H1 (cell line): ENCODE data around the gene OTUD5. TPM values are rescaled to one million over a fixed set of nuclear protein-coding genes. Genes with fewer than 3 reads are reported as not detected.

Experiments
- CTCF ChIA-PET: fragments of 300-600 bp; sonication (Branson Sonifier 250); formaldehyde crosslinking; loops from one replicate; lab custom pipeline; 2021; ENCODE audit not compliant: partially characterized antibody; lab: Charles Lee
- POLR2A ChIA-PET: fragments of 300-600 bp; sonication (Branson Sonifier 250); formaldehyde crosslinking; loops from one replicate; lab custom pipeline; 2021; ENCODE audit warnings: inconsistent platforms; ENCODE audit not compliant: partially characterized antibody; lab: Charles Lee
- DNase-seq, 2 experiments: peaks; one replicate each; pipeline versions ENCODE4 v3.0.0 to v3.0.0-alpha.2; 2010 to 2022; ENCODE audit warnings: low spot score in 2 of 2, low read depth in 1 of 2, mixed read lengths in 1 of 2
- FAIRE-seq: peaks from 2 replicates; lab custom pipeline; 2011; peaks lifted over from hg19 to GRCh38; lab: Jason Lieb, UNC
- H2AFZ ChIP-seq: 2 replicates; pipeline ENCODE4 v1.8.1; 2012; ENCODE audit warnings: low read length, inconsistent platforms
- H2AK5ac ChIP-seq: 2 replicates; pipeline ENCODE4 v1.6.1; 2013; ENCODE audit warnings: low read depth, low read length
- H2BK120ac ChIP-seq: replicated peaks from 2 replicates; pipeline ENCODE3; 2013; ENCODE audit warnings: low read depth, low read length, inconsistent platforms
- H2BK12ac ChIP-seq: 2 replicates; pipeline ENCODE4 v1.6.1; 2013; ENCODE audit warnings: low read depth, low read length
- H2BK15ac ChIP-seq: 2 replicates; pipeline ENCODE4 v1.6.1; 2013; ENCODE audit warnings: low read length
- H2BK20ac ChIP-seq: 2 replicates; pipeline ENCODE4 v1.6.1; 2013; ENCODE audit warnings: low read length
- H2BK5ac ChIP-seq: 2 replicates; pipeline ENCODE4 v1.6.1; 2013; ENCODE audit warnings: low read depth, low read length
- H3K14ac ChIP-seq: 2 replicates; pipeline ENCODE4 v1.6.1; 2013; ENCODE audit warnings: inconsistent platforms; ENCODE audit not compliant: insufficient read length
- H3K18ac ChIP-seq: 2 replicates; pipeline ENCODE4 v1.6.1; 2013; ENCODE audit warnings: low read length; ENCODE audit errors: extremely low read depth
- H3K23ac ChIP-seq: 2 replicates; pipeline ENCODE4 v1.6.1; 2013; ENCODE audit warnings: inconsistent platforms; ENCODE audit not compliant: insufficient read length
- H3K23me2 ChIP-seq: 2 replicates; pipeline ENCODE4 v1.6.1; 2013; ENCODE audit warnings: low read depth, low read length
- H3K27ac ChIP-seq: 2 replicates; pipeline ENCODE4 v1.6.1; 2011; ENCODE audit warnings: low read depth, low read length, inconsistent platforms
- H3K27me3 ChIP-seq, 4 experiments: replicated peaks in 1 of 4; 1 replicate in 1 of 4; 2 replicates in 3 of 4; pipeline versions ENCODE4 v1.6.1 to v1.8.1; 2011 to 2013; ENCODE audit warnings: low read length in 3 of 4, mild to moderate bottlenecking in 3 of 4, inconsistent platforms in 2 of 4, mixed read lengths in 2 of 4, moderate library complexity in 1 of 4; ENCODE audit not compliant: control insufficient read depth in 3 of 4, insufficient read depth in 3 of 4; ENCODE audit errors: extremely low read depth in 1 of 4
- H3K36me3 ChIP-seq, 4 experiments: 2 replicates each; pipeline versions ENCODE4 v1.6.1 to v1.8.1; 2011 to 2013; ENCODE audit warnings: mild to moderate bottlenecking in 4 of 4, low read length in 3 of 4, moderate library complexity in 2 of 4, control low read depth in 1 of 4, inconsistent platforms in 1 of 4; ENCODE audit not compliant: insufficient read depth in 4 of 4, control insufficient read depth in 2 of 4
- H3K4ac ChIP-seq: replicated peaks from 2 replicates; pipeline ENCODE3; 2013; ENCODE audit warnings: low read length, low read depth, mixed read lengths, inconsistent platforms; ENCODE audit not compliant: insufficient read length
- H3K4me1 ChIP-seq, 4 experiments: replicated peaks in 1 of 4; 1 replicate in 1 of 4; 2 replicates in 3 of 4; pipeline versions ENCODE4 v1.6.1 to v1.8.1; 2011 to 2013; ENCODE audit warnings: low read length in 3 of 4, inconsistent platforms in 2 of 4, mixed read lengths in 1 of 4; ENCODE audit not compliant: insufficient read depth in 4 of 4, control insufficient read depth in 3 of 4
- H3K4me2 ChIP-seq, 2 experiments: 2 replicates each; pipeline versions ENCODE4 v1.6.1 to v1.8.1; 2011 to 2013; ENCODE audit warnings: low read depth in 2 of 2, low read length in 2 of 2, control low read depth in 1 of 2, inconsistent platforms in 1 of 2, mild to moderate bottlenecking in 1 of 2; ENCODE audit not compliant: insufficient read depth in 1 of 2
- H3K4me3 ChIP-seq, 4 experiments: fragments of 200-600, 300-600 bp in 1 of 4; sonication (generic), shearing (Covaris generic), sonication (Bioruptor Twin) in 1 of 4; 2 replicates each; pipeline versions ENCODE4 v1.5.1 to v1.8.1; 2011 to 2016; ENCODE audit warnings: low read length in 4 of 4, low read depth in 3 of 4, control low read depth in 2 of 4, inconsistent platforms in 2 of 4, mild to moderate bottlenecking in 2 of 4, mixed read lengths in 1 of 4, moderate library complexity in 1 of 4; ENCODE audit not compliant: insufficient read depth in 2 of 4; ENCODE audit errors: extremely low read depth in 1 of 4
- H3K56ac ChIP-seq: replicated peaks from 2 replicates; pipeline ENCODE3; 2013; ENCODE audit warnings: low read depth, mild to moderate bottlenecking, mixed read lengths, low read length, inconsistent platforms; ENCODE audit not compliant: insufficient read length
- H3K79me1 ChIP-seq: 2 replicates; pipeline ENCODE4 v1.6.1; 2013; ENCODE audit warnings: low read depth, low read length, control low read depth
- H3K79me2 ChIP-seq, 2 experiments: 2 replicates each; pipeline versions ENCODE4 v1.6.1 to v1.8.1; 2012 to 2013; ENCODE audit warnings: low read length in 2 of 2, mild to moderate bottlenecking in 2 of 2, inconsistent platforms in 1 of 2; ENCODE audit not compliant: insufficient read depth in 2 of 2, control insufficient read depth in 1 of 2
- H3K9ac ChIP-seq, 4 experiments: replicated peaks in 1 of 4; 1 replicate in 1 of 4; 2 replicates in 3 of 4; pipeline versions ENCODE4 v1.6.1 to v1.8.1; 2011 to 2013; ENCODE audit warnings: low read depth in 3 of 4, low read length in 3 of 4, control low read depth in 2 of 4, mild to moderate bottlenecking in 2 of 4, moderate library complexity in 2 of 4, inconsistent platforms in 1 of 4; ENCODE audit errors: extremely low read depth in 1 of 4
- H3K9me3 ChIP-seq, 2 experiments: 2 replicates each; pipeline versions ENCODE4 v1.6.1 to v1.8.1; 2012 to 2013; ENCODE audit warnings: mild to moderate bottlenecking in 2 of 2, moderate library complexity in 2 of 2, control low read depth in 1 of 2, inconsistent platforms in 1 of 2, low read depth in 1 of 2, low read length in 1 of 2, mixed read lengths in 1 of 2; ENCODE audit not compliant: insufficient read depth in 2 of 2
- H4K20me1 ChIP-seq, 2 experiments: replicated peaks in 1 of 2; 2 replicates each; pipeline versions ENCODE3 to v1.8.1; 2011 to 2013; ENCODE audit warnings: inconsistent platforms in 2 of 2, low read length in 2 of 2, mild to moderate bottlenecking in 1 of 2; ENCODE audit not compliant: insufficient read depth in 2 of 2, control insufficient read depth in 1 of 2
- H4K5ac ChIP-seq: 2 replicates; pipeline ENCODE4 v1.6.1; 2013; ENCODE audit warnings: low read length, low read depth, mixed read lengths, inconsistent platforms; ENCODE audit not compliant: insufficient read length
- H4K8ac ChIP-seq: 2 replicates; pipeline ENCODE4 v1.8.0; 2013; ENCODE audit warnings: mild to moderate bottlenecking, moderate library complexity, low read length, inconsistent platforms; ENCODE audit not compliant: insufficient read depth; ENCODE audit errors: extremely low read depth
- H4K91ac ChIP-seq: replicated peaks from 2 replicates; pipeline ENCODE3; 2013; ENCODE audit warnings: low read length, mixed read lengths, inconsistent platforms; ENCODE audit not compliant: insufficient read length
- POLR2A ChIP-seq, 2 experiments: IDR thresholded peaks; 1 replicate in 1 of 2; 2 replicates in 1 of 2; pipeline ENCODE4 v1.6.1; 2011; ENCODE audit warnings: low read depth in 2 of 2, low read length in 2 of 2, mild to moderate bottlenecking in 2 of 2; ENCODE audit errors: control extremely low read depth in 1 of 2
- SIX5 ChIP-seq: IDR thresholded peaks from 2 replicates; pipeline ENCODE4 v1.6.1; 2011; ENCODE audit warnings: mild to moderate bottlenecking, low read depth, low read length
- WGBS, 2 experiments: shearing (Covaris generic) in 1 of 2; methylation state at CpG; one replicate each; pipeline versions ENCODE4 v1.1.6 to v1.1.7; 2013 to 2015; ENCODE audit warnings: low lambda C conversion rate in 2 of 2, mixed read lengths in 2 of 2, inconsistent platforms in 1 of 2, low coverage in 1 of 2, missing lambda C conversion rate in 1 of 2; ENCODE audit not compliant: insufficient replicate concordance in 2 of 2, insufficient coverage in 1 of 2, insufficient read length in 1 of 2; ENCODE audit errors: extremely low coverage in 1 of 2, missing lambda C conversion rate in 1 of 2; 5-methylcytosine and 5-hydroxymethylcytosine counted together
- polyA plus RNA-seq, 7 experiments: library from polyadenylated mRNA; depleted of rRNA in 3 of 7; stranded (reverse) in 5 of 7; unstranded in 2 of 7; fragments of >200 nt in 5 of 7; fragments of 200-250 nt in 2 of 7; gene quantifications; 1 replicate in 5 of 7; 2 replicates in 1 of 7; 4 replicates in 1 of 7; pipeline versions ENCODE4 v1.2.1 to v1.2.3, GENCODE V29; 2011 to 2013; ENCODE audit warnings: missing spikeins in 2 of 7, mixed read lengths in 2 of 7
- total RNA-seq: library from RNA; stranded (reverse); fragmentation: NEBNext Ultra II Directional; extraction: Animal tissue kit (Norgen Biotek cat#: 25700); gene quantifications from 2 replicates; pipeline ENCODE4 v1.2.1, GENCODE V29; 2021

OTUD5 gene
- total and polyA plus RNA-seq, 2 of the 8 experiments (the other 6 are each of a cell fraction or from before 2014, with no cell fraction given) = 46.3 to 53.5 TPM

GRCh38 chrX:48919947-48920717 lies 37.3 kb downstream of the OTUD5 start:
- no peak overlapping the region for H4K8ac ChIP-seq
- H2BK120ac ChIP-seq = peak overlapping the region; percentile 21
- POLR2A ChIA-PET = interaction anchor here (1.0 to 30.9 kb wide), 6 partner anchors 8 to 38 kb away, joined by 3 to 572 read pairs (median 4); partner anchors contain the start of genes PQBP1, SLC35A2 and TIMM17B
- H3K23me2 ChIP-seq = peaks cover 11% of the 10 kb centered on the region
- H3K9ac ChIP-seq = peak overlapping the region in 2 of 4 experiments; percentile 74 to 83; a peak in 3 of 7 replicates
- H4K5ac ChIP-seq = no peak overlapping the region
- H3K56ac ChIP-seq = no peak overlapping the region
- peaks cover 0 to 36% (median 18%) of the 10 kb centered on the region in 4 experiments; a peak in 7 of 8 replicates for H3K36me3 ChIP-seq
- H3K4me2 ChIP-seq = peak overlapping the region; percentile 79 to 94
- peak overlapping the region; percentile 84 for H2BK12ac ChIP-seq
- no peak overlapping the region for H3K14ac ChIP-seq
- TF ChIP-seq SIX5 (no peak), POLR2A (IDR thresholded peaks at IDR 0.05; ENCODE audit: control extremely low read depth in 1 of 2, low read depth in 2 of 2, low read length in 2 of 2) (peak in 1 of 2 experiments; percentile 20; a peak in 1 of 3 replicates)
- TF ChIP-seq, all 59 proteins: peak for 1
- peak overlapping the region; percentile 83 for H4K91ac ChIP-seq
- H3K9me3 ChIP-seq = no peaks in the 10 kb centered on the region
- peak; percentile 89 for FAIRE-seq
- peak overlapping the region; percentile 90; the same call in 1 of the 2 replicates for H2BK20ac ChIP-seq
- H3K27me3 ChIP-seq = no peaks in the 10 kb centered on the region
- WGBS, 2 experiments = 68% methylated on average over 8 of the region's 8 CpGs; no CpG with 5 or more reads in 1 of the 2 experiments
- CTCF ChIA-PET = interaction anchor here (2.2 kb wide), 1 partner anchor 26 kb away, joined by 6 read pairs; no protein-coding TSS in a partner anchor
- 0 out of 2 replicates have a peak overlapping the region, but pooled peaks have one; percentile 61 for H2BK15ac ChIP-seq
- peak overlapping the region; percentile 93; the same call in 1 of the 2 replicates for H2AK5ac ChIP-seq
- H4K20me1 ChIP-seq = peaks cover 7 to 15% of the 10 kb centered on the region in 2 experiments
- DNase-seq = no peak
- H3K79me1 ChIP-seq = no peaks in the 10 kb centered on the region
- H3K4me3 ChIP-seq = peak overlapping the region; percentile 52 to 96 (median 75); a peak in 7 of 8 replicates
- peak overlapping the region; percentile 53 for H3K23ac ChIP-seq
- no peak overlapping the region for H2AFZ ChIP-seq
- H2BK5ac ChIP-seq = peak overlapping the region; percentile 96
- peak overlapping the region; percentile 87 for H3K18ac ChIP-seq
- peak overlapping the region; percentile 83; the same call in 1 of the 2 replicates for H3K27ac ChIP-seq
- H3K79me2 ChIP-seq = peaks cover 16 to 56% of the 10 kb centered on the region in 2 experiments
- peaks cover 8 to 15% (median 12%) of the 10 kb centered on the region in 4 experiments; a peak in 6 of 7 replicates for H3K4me1 ChIP-seq
- peak overlapping the region; percentile 75 for H3K4ac ChIP-seq
